CD4-positive, alpha-beta memory T cell (primary cell): Measurements from ENCODE around the gene SMYD3. TPM values are rescaled to one million over a fixed set of nuclear protein-coding genes. Genes with fewer than 3 reads are reported as not detected.

Experiments
- CTCF ChIA-PET: fragments of 350-600 bp; sonication (Branson Sonifier 250); formaldehyde crosslinking; loops from one replicate; lab custom pipeline; 2021; ENCODE audit warnings: inconsistent platforms; ENCODE audit not compliant: partially characterized antibody; lab: Charles Lee
- POLR2A ChIA-PET: fragments of 350-600 bp; sonication (Branson Sonifier 250); formaldehyde crosslinking; loops from one replicate; lab custom pipeline; 2021; ENCODE audit not compliant: partially characterized antibody; lab: Charles Lee
- DNase-seq, 5 donors: peaks; one replicate each; pipeline versions ENCODE4 v3.0.0 to v3.0.0-alpha.2; 2020 to 2022; ENCODE audit warnings: mixed read lengths in 1 of 5
- H3K27ac ChIP-seq: one replicate; pipeline ENCODE4 v1.7.0; 2013; ENCODE audit warnings: low read depth, low read length
- H3K27me3 ChIP-seq: 2 replicates; pipeline ENCODE4 v1.7.0; 2013; ENCODE audit warnings: mild to moderate bottlenecking, low read length, moderate library complexity; ENCODE audit not compliant: insufficient read depth
- H3K36me3 ChIP-seq: 2 replicates; pipeline ENCODE4 v1.7.0; 2013; ENCODE audit warnings: mild to moderate bottlenecking, low read length, moderate library complexity; ENCODE audit not compliant: insufficient read depth
- H3K4me1 ChIP-seq: 2 replicates; pipeline ENCODE4 v1.7.0; 2013; ENCODE audit warnings: mild to moderate bottlenecking, low read length, moderate library complexity; ENCODE audit not compliant: insufficient read depth
- H3K4me3 ChIP-seq, 2 donors: one replicate each; pipeline ENCODE4 v1.7.0; 2013; ENCODE audit warnings: low read length in 2 of 2, mild to moderate bottlenecking in 1 of 2
- H3K9me3 ChIP-seq, 2 donors: one replicate each; pipeline ENCODE4 v1.7.0; 2013; ENCODE audit warnings: low read length in 2 of 2, control low read depth in 1 of 2; ENCODE audit not compliant: control insufficient read depth in 1 of 2
- H3K27ac Mint-ChIP-seq, 7 donors: one replicate each; pipeline ENCODE4 v1.8.0; 2020 to 2021; ENCODE audit warnings: mixed read lengths in 7 of 7, mild to moderate bottlenecking in 6 of 7, inconsistent platforms in 3 of 7, moderate library complexity in 3 of 7
- H3K27me3 Mint-ChIP-seq, 2 donors: one replicate each; pipeline ENCODE4 v1.8.0; 2020 to 2021; ENCODE audit warnings: mixed read lengths in 2 of 2
- H3K36me3 Mint-ChIP-seq, 2 donors: one replicate each; pipeline ENCODE4 v1.8.0; 2020 to 2021; ENCODE audit warnings: mixed read lengths in 2 of 2, inconsistent platforms in 1 of 2, mild to moderate bottlenecking in 1 of 2
- H3K4me1 Mint-ChIP-seq, 4 donors: one replicate each; pipeline ENCODE4 v1.8.0; 2020 to 2021; ENCODE audit warnings: mixed read lengths in 4 of 4, mild to moderate bottlenecking in 1 of 4
- H3K4me3 Mint-ChIP-seq, 8 donors: one replicate each; pipeline ENCODE4 v1.8.0; 2020 to 2021; ENCODE audit warnings: mixed read lengths in 8 of 8, mild to moderate bottlenecking in 7 of 8, moderate library complexity in 6 of 8, inconsistent platforms in 3 of 8
- H3K9me3 Mint-ChIP-seq, 8 donors: one replicate each; pipeline ENCODE4 v1.8.0; 2020 to 2021; ENCODE audit warnings: mixed read lengths in 8 of 8, mild to moderate bottlenecking in 5 of 8, inconsistent platforms in 3 of 8, moderate library complexity in 1 of 8
- intact Hi-C: fragments of 100-400 bp; cut with micrococcal nuclease; formaldehyde crosslinking; loops from one replicate; pipeline ENCODE4 v1.15.1; 2023
- polyA plus RNA-seq, 2 donors: library from polyadenylated mRNA; unstranded; fragments of 300-500 nt; fragmentation: Illumina TruSeq; gene quantifications; one replicate each; pipeline ENCODE4 v1.2.3, GENCODE V29; 2021
- total RNA-seq, 2 experiments: library from RNA; stranded (reverse); gene quantifications; one replicate each; pipeline ENCODE4 v1.2.3, GENCODE V29; 2021

The SMYD3 gene
- total and polyA plus RNA-seq, 4 experiments from 2014 or later = 19.5 to 28.9 (median 22.9) TPM

DNA sequence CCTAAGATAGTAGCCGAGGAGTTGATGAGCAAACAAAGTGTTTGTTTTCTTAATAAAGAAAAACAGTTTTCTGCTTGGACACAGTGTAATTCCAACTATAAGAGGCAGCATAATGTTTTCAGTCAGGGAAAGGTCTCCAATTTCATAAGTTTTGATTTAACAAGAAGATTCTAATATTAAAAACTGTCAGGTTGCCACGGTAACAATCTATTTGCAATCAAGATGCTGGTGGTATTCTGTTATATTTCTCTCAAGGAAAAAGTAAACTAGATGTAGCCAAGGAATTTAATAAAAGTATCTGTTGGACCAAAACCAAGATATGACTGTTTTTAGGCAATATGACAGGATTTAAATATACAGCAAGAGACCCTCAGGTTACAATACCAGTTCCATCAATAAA is 211.7 kb downstream of the SMYD3 start:
- intact Hi-C loops = no loop called here
- H3K27me3 ChIP-seq = no peaks in the 10 kb centered on the region
- Mint-ChIP-seq H3K27ac (no peak overlapping the region), H3K4me3 (peak overlapping the region in 1 of 8 donors; percentile 24), H3K4me1 (peaks cover 0 to 14% (median 7%) of the 10 kb centered on the region in 4 donors), H3K9me3 (peaks cover 0 to 3% (median 0%) of the 10 kb centered on the region in 8 donors), H3K27me3 (no peaks in the 10 kb centered on the region), H3K36me3 (peaks cover 5 to 26% of the 10 kb centered on the region in 2 donors)
- no peaks in the 10 kb centered on the region for H3K36me3 ChIP-seq
- H3K4me3 ChIP-seq = no peak overlapping the region
- H3K9me3 ChIP-seq = no peaks in the 10 kb centered on the region
- POLR2A ChIA-PET = no interaction called here
- CTCF ChIA-PET = no interaction called here
- no peaks in the 10 kb centered on the region for H3K4me1 ChIP-seq
- no peak for DNase-seq
- no peak overlapping the region for H3K27ac ChIP-seq

DNA sequence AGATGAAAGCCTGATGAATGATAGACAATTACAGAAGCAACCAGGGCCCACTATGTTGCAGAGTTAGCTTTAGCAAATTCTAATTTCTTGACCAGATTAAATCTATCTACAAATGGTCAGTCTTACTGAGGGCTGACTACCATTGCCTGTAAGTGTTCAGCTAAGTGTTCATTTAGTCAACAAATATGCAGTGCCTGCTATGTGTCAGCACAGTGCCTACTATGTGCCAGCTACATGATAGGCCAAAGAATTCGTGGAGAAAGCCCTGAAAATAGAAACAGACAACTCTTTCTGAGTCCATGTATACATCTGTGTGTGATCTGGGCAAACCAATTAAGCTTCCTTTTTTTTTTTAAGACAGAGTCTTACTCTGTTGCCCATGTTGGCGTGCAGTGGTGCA is 212.8 kb downstream of the SMYD3 start:
- Mint-ChIP-seq H3K27ac (no peak overlapping the region), H3K27me3 (no peaks in the 10 kb centered on the region), H3K36me3 (peaks cover 2 to 24% of the 10 kb centered on the region in 2 donors), H3K4me1 (peaks cover 0 to 14% (median 7%) of the 10 kb centered on the region in 4 donors), H3K9me3 (peaks cover 0 to 3% (median 0%) of the 10 kb centered on the region in 8 donors), H3K4me3 (no peak overlapping the region)
- no peaks in the 10 kb centered on the region for H3K36me3 ChIP-seq
- intact Hi-C loops = no loop called here
- DNase-seq = no peak
- no peaks in the 10 kb centered on the region for H3K9me3 ChIP-seq
- H3K4me1 ChIP-seq = no peaks in the 10 kb centered on the region
- POLR2A ChIA-PET = no interaction called here
- no peak overlapping the region for H3K4me3 ChIP-seq
- no peaks in the 10 kb centered on the region for H3K27me3 ChIP-seq
- H3K27ac ChIP-seq = no peak overlapping the region
- CTCF ChIA-PET = no interaction called here

DNA sequence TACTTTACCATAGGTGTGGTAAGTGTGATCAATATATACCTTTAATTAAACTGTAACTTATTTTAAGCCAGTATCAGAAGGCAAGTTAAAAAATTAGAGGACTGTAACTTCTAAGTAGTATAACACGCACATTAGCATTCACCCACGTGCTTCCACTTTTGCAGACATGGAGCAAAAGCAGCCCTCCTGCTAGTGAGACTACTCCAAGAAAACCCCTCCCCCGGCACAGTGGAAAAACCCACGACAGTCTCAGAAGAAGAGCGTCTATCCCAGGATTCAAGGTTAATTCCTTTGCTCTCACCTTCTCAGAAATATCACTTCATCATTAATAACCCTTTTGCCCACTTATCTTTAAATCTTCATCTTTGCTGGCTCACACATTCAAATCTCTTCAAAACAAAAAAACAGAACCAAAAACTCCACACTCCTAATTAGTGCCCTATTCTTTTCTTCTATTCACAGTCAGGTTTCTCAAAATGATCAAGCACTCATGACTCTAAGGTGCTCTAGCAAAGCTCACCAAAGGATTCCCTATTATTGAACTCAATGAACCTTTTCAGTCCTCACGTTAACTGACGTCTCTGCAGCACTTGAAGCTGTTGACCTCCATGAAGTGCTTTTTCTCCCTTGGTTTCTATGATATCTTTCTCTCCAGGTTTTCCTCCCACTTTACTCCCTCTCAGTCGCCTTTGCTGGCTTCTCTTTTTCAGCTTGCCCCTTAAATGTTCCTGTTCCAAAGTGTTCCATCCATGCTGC is 213.5 kb downstream of the SMYD3 start:
- no peaks in the 10 kb centered on the region for H3K27me3 Mint-ChIP-seq
- no peak for DNase-seq
- H3K27ac Mint-ChIP-seq = no peak overlapping the region
- no peaks in the 10 kb centered on the region for H3K36me3 ChIP-seq
- intact Hi-C loops = no loop called here
- no peaks in the 10 kb centered on the region for H3K4me1 ChIP-seq
- POLR2A ChIA-PET = no interaction called here
- H3K27me3 ChIP-seq = no peaks in the 10 kb centered on the region
- CTCF ChIA-PET = no interaction called here
- no peaks in the 10 kb centered on the region for H3K9me3 ChIP-seq
- H3K27ac ChIP-seq = no peak overlapping the region
- peaks cover 0 to 14% (median 7%) of the 10 kb centered on the region in 4 donors for H3K4me1 Mint-ChIP-seq
- H3K4me3 ChIP-seq = no peak overlapping the region
- H3K9me3 Mint-ChIP-seq = peaks cover 0 to 3% (median 0%) of the 10 kb centered on the region in 8 donors
- peaks cover 2 to 25% of the 10 kb centered on the region in 2 donors for H3K36me3 Mint-ChIP-seq
- H3K4me3 Mint-ChIP-seq = no peak overlapping the region

DNA sequence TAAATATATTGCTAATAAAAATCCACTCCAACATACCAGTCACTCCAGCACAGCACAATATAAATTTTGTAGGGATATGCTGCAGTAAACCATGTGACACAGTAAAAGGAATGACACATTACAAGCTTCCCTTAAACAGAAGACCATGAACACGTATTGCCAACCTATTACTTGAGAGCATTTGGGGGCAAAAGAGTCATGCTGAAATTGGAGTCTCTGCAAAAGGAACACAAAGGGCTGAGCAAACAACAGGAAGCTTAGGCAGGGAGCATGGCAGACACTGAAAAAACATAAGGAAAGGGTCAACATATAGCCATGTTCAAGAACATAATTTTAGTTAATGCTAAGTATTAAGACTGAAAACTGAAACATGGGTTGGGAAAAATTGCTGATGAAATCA is 214.5 kb downstream of the SMYD3 start:
- H3K27me3 Mint-ChIP-seq = no peaks in the 10 kb centered on the region
- no peak overlapping the region for H3K27ac Mint-ChIP-seq
- no peak overlapping the region for H3K4me3 ChIP-seq
- H3K27me3 ChIP-seq = no peaks in the 10 kb centered on the region
- no peak overlapping the region for H3K4me3 Mint-ChIP-seq
- no peak for DNase-seq
- peaks cover 0 to 3% (median 0%) of the 10 kb centered on the region in 8 donors for H3K9me3 Mint-ChIP-seq
- intact Hi-C loops = no loop called here
- H3K36me3 ChIP-seq = no peaks in the 10 kb centered on the region
- ChIA-PET POLR2A (no interaction called here), CTCF (no interaction called here)
- no peak overlapping the region for H3K27ac ChIP-seq
- H3K4me1 ChIP-seq = no peaks in the 10 kb centered on the region
- H3K9me3 ChIP-seq = no peaks in the 10 kb centered on the region
- H3K4me1 Mint-ChIP-seq = peaks cover 0 to 14% (median 7%) of the 10 kb centered on the region in 4 donors
- H3K36me3 Mint-ChIP-seq = peaks cover 2 to 27% of the 10 kb centered on the region in 2 donors

DNA sequence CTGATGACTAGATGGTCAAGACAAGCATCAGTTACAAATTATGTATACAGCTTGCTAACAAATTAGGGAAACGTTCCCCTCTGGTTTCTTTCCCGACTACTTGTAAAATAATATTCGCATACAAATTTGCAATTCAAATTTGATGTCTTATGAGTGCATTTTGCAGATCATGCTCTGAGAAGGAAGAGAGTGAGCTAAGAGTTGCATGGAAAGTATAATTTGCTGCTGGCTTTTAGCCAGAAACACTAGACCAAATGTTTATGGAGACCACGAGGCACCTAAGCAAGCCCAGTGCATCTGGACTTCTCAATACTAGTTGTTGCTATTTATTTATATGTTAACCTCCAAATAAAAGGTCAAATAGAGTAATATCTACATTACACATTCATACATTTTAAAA is 216.0 kb downstream of the SMYD3 start:
- intact Hi-C loops = no loop called here
- Mint-ChIP-seq H3K4me1 (peaks cover 0 to 14% (median 7%) of the 10 kb centered on the region in 4 donors), H3K27me3 (no peaks in the 10 kb centered on the region), H3K9me3 (peaks cover 0 to 3% (median 0%) of the 10 kb centered on the region in 8 donors), H3K36me3 (peaks cover 2 to 24% of the 10 kb centered on the region in 2 donors), H3K4me3 (no peak overlapping the region), H3K27ac (no peak overlapping the region)
- H3K27me3 ChIP-seq = no peaks in the 10 kb centered on the region
- no peaks in the 10 kb centered on the region for H3K36me3 ChIP-seq
- CTCF ChIA-PET = interaction anchor here (1.2 kb wide), 1 partner anchor 12 kb away, joined by 3 read pairs; no protein-coding TSS in a partner anchor
- H3K4me1 ChIP-seq = no peaks in the 10 kb centered on the region
- POLR2A ChIA-PET = no interaction called here
- no peak overlapping the region for H3K27ac ChIP-seq
- no peak overlapping the region for H3K4me3 ChIP-seq
- DNase-seq = no peak
- no peaks in the 10 kb centered on the region for H3K9me3 ChIP-seq

DNA sequence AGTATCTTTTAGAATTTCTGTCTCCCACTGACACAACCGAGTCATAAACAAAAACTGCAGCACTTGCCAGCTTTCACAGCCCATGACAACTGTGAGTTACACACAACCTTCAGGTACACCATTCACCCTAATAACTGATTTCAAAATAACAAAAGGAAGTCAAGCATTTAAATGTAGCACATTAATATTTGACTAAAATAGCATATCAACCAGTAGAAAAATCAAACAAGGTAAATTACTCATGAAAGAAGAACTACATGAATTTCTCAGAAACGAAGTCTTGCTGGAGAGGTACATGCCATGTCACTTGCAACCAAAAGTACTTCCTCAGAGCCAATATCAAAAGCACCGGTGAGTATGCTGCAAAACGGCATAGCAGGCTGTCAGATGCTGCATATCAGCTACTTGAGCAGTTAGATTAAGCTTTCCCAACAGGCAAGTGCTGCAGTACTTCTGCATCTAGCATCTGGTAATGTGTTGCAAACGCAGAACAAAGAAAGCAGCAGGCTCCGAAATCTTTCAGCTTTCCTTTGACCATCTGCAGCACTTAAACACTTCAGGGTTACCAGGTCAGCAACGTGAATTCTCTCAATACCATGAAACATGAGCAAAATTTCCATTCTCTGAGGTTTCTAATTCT is 223.2 kb downstream of the SMYD3 start:
- H3K27ac Mint-ChIP-seq = no peak overlapping the region
- POLR2A ChIA-PET = no interaction called here
- H3K9me3 Mint-ChIP-seq = no peaks in the 10 kb centered on the region
- H3K36me3 Mint-ChIP-seq = peaks cover 15 to 44% of the 10 kb centered on the region in 2 donors
- DNase-seq = no peak
- peaks cover 0 to 1% (median 0%) of the 10 kb centered on the region in 4 donors for H3K4me1 Mint-ChIP-seq
- peaks cover 3% of the 10 kb centered on the region for H3K36me3 ChIP-seq
- no peaks in the 10 kb centered on the region for H3K9me3 ChIP-seq
- no peak overlapping the region for H3K4me3 ChIP-seq
- intact Hi-C loops = no loop called here
- CTCF ChIA-PET = no interaction called here
- no peak overlapping the region for H3K4me3 Mint-ChIP-seq
- H3K27me3 ChIP-seq = no peaks in the 10 kb centered on the region
- no peak overlapping the region for H3K27ac ChIP-seq
- no peaks in the 10 kb centered on the region for H3K4me1 ChIP-seq
- H3K27me3 Mint-ChIP-seq = no peaks in the 10 kb centered on the region

DNA sequence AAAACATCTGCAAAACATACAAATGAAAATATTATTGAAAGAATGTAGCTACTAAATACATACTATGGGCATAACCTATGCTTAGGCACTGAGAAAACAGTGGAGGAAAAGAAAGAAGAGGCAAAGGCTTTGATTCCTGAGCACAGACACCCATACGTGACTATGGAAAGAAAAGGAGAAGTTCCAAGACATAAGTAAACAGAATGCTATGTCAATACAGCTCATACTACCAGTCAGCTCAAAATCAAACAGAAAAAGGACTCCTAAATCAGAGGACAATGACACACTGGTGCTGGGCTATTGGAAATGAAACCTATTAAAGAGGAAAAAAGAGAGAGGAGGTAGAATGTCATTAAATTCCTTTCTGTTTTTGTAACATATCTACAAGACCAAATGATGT is 225.4 kb downstream of the SMYD3 start:
- no peak overlapping the region for H3K4me3 Mint-ChIP-seq
- intact Hi-C loops = no loop called here
- H3K9me3 Mint-ChIP-seq = no peaks in the 10 kb centered on the region
- H3K9me3 ChIP-seq = no peaks in the 10 kb centered on the region
- DNase-seq = no peak
- no peak overlapping the region for H3K27ac ChIP-seq
- ChIA-PET POLR2A (no interaction called here), CTCF (no interaction called here)
- no peaks in the 10 kb centered on the region for H3K27me3 ChIP-seq
- no peaks in the 10 kb centered on the region for H3K27me3 Mint-ChIP-seq
- H3K27ac Mint-ChIP-seq = no peak overlapping the region
- no peak overlapping the region for H3K4me3 ChIP-seq
- peaks cover 15 to 45% of the 10 kb centered on the region in 2 donors for H3K36me3 Mint-ChIP-seq
- no peaks in the 10 kb centered on the region for H3K4me1 ChIP-seq
- peaks cover 0 to 3% (median 1%) of the 10 kb centered on the region in 4 donors for H3K4me1 Mint-ChIP-seq
- H3K36me3 ChIP-seq = peaks cover 3% of the 10 kb centered on the region
